Measurements from ENCODE around the gene CAMK1D. TPM values are rescaled to one million over a fixed set of nuclear protein-coding genes. Genes with fewer than 3 reads are reported as not detected.

Gene CAMK1D
- total and polyA plus RNA-seq, 2 of the 8 experiments (the other 6 are each of a cell fraction or from before 2014, with no cell fraction given): 3.5 to 10.6 TPM

DNA sequence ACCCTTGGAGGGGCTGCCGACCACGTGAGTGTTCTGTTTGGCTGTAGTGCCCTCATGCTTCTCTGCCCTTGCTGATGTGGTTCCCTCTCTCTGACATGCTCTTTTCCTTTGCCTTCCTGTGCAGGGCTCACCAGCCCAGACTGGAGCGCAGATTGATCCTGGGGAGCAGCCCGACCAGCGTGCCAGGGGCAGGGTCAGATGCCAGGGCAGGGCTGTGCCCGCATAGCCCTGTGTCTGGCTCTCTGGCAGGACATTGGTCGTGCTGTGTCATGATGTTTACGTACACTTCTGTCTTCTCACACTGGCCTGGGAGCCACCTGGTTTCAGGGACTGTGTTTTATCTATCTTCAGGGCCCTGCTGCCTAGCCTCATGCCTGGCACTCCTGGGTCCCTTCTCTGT lies 300.8 kb downstream of the CAMK1D start:
- no peak for FAIRE-seq
- no peak overlapping the region for H2AFZ ChIP-seq (ENCODE audit: low read length)
- TF ChIP-seq USF2 (IDR thresholded peaks at IDR 0.05; ENCODE audit: low read length) (no peak), SIRT6 (IDR thresholded peaks at IDR 0.05; ENCODE audit: low read length) (no peak), RNF2 (IDR thresholded peaks at IDR 0.05; ENCODE audit: borderline replicate concordance, low read depth, low read length, missing control alignments, poor library complexity, severe bottlenecking) (no peak), EP300 (IDR thresholded peaks at IDR 0.05; ENCODE audit: borderline replicate concordance in 1 of 2, low read depth in 2 of 2, low read length in 2 of 2) (no peak), JUN (IDR thresholded peaks at IDR 0.05; ENCODE audit: low read depth, low read length) (no peak), SP4 (IDR thresholded peaks at IDR 0.05; ENCODE audit: low read length) (no peak), YY1 (IDR thresholded peaks at IDR 0.05; ENCODE audit: low read depth, low read length) (no peak), HDAC6 (IDR thresholded peaks at IDR 0.05; ENCODE audit: low read depth, low read length) (no peak), CREB1 (IDR thresholded peaks at IDR 0.05) (no peak), RAD21 (IDR thresholded peaks at IDR 0.05 in 1 of 2, conservative IDR thresholded peaks at IDR 0.05 in 1 of 2; ENCODE audit: low read depth in 2 of 2, low read length in 2 of 2) (no peak), CEBPB (IDR thresholded peaks at IDR 0.05; ENCODE audit: low read depth, low read length) (no peak), SP1 (IDR thresholded peaks at IDR 0.05; ENCODE audit: low read depth, low read length) (no peak), SAP30 (IDR thresholded peaks at IDR 0.05; ENCODE audit: insufficient read depth, insufficient replicate concordance, low read length) (no peak), ASH2L (IDR thresholded peaks at IDR 0.05; ENCODE audit: low read length) (no peak)

More for the DNA sequence above, 300.8 kb downstream of the CAMK1D start:
- Histone ChIP-seq H3K18ac (ENCODE audit: extremely low read depth, low read length) (no peak overlapping the region), H3K36me3 (ENCODE audit: control insufficient read depth in 2 of 4, insufficient read depth in 4 of 4, low read length in 3 of 4) (no peaks in the 10 kb centered on the region), H3K56ac (replicated peaks; ENCODE audit: insufficient read length, low read depth, low read length) (no peak overlapping the region), H3K4ac (replicated peaks; ENCODE audit: insufficient read length, low read depth, low read length) (no peak overlapping the region), H4K20me1 (replicated peaks in 1 of 2; ENCODE audit: control insufficient read depth in 1 of 2, insufficient read depth in 2 of 2, low read length in 2 of 2) (peaks cover 0 to 3% of the 10 kb centered on the region in 2 experiments), H4K5ac (ENCODE audit: insufficient read length, low read depth, low read length) (no peak overlapping the region), H2BK12ac (ENCODE audit: low read depth, low read length) (no peak overlapping the region), H3K4me2 (ENCODE audit: insufficient read depth in 1 of 2, low read depth in 2 of 2, low read length in 2 of 2) (no peak overlapping the region), H3K79me2 (ENCODE audit: control insufficient read depth in 1 of 2, insufficient read depth in 2 of 2, low read length in 2 of 2) (no peaks in the 10 kb centered on the region), H3K23ac (ENCODE audit: insufficient read length) (no peak overlapping the region), H2BK120ac (replicated peaks; ENCODE audit: low read depth, low read length) (no peak overlapping the region), H4K91ac (replicated peaks; ENCODE audit: insufficient read length, low read length) (no peak overlapping the region), H3K9me3 (ENCODE audit: insufficient read depth in 2 of 2, low read depth in 1 of 2, low read length in 1 of 2) (no peaks in the 10 kb centered on the region), H3K27ac (ENCODE audit: low read depth, low read length) (no peak overlapping the region), H2BK5ac (ENCODE audit: low read depth, low read length) (no peak overlapping the region), H3K4me3 (ENCODE audit: extremely low read depth in 1 of 4, insufficient read depth in 2 of 4, low read depth in 3 of 4, low read length in 4 of 4) (no peak overlapping the region), H3K79me1 (ENCODE audit: low read depth, low read length) (no peaks in the 10 kb centered on the region), H3K23me2 (ENCODE audit: low read depth, low read length) (no peaks in the 10 kb centered on the region), H3K27me3 (replicated peaks in 1 of 4; ENCODE audit: control insufficient read depth in 3 of 4, extremely low read depth in 1 of 4, insufficient read depth in 3 of 4, low read length in 3 of 4) (no peaks in the 10 kb centered on the region), H2BK20ac (ENCODE audit: low read length) (no peak overlapping the region), H3K9ac (replicated peaks in 1 of 4; ENCODE audit: extremely low read depth in 1 of 4, low read depth in 3 of 4, low read length in 3 of 4) (no peak overlapping the region), H4K8ac (ENCODE audit: extremely low read depth, insufficient read depth, low read length) (no peak overlapping the region), H3K14ac (ENCODE audit: insufficient read length) (no peak overlapping the region), H2AK5ac (ENCODE audit: low read depth, low read length) (peak overlapping the region; percentile 72; the same call in 1 of the 2 replicates), H3K4me1 (replicated peaks in 1 of 4; ENCODE audit: control insufficient read depth in 3 of 4, insufficient read depth in 4 of 4, low read length in 3 of 4) (no peaks in the 10 kb centered on the region), H2BK15ac (ENCODE audit: low read length) (no peak overlapping the region)
- 89% methylated on average over 8 of the region's 8 CpGs; no CpG with 5 or more reads in 1 of the 2 experiments for WGBS, 2 experiments (ENCODE audit: extremely low coverage in 1 of 2, insufficient coverage in 1 of 2, insufficient read length in 1 of 2, insufficient replicate concordance in 2 of 2, low coverage in 1 of 2, low lambda C conversion rate in 2 of 2, missing lambda C conversion rate in 1 of 2)
- ChIA-PET POLR2A (ENCODE audit: partially characterized antibody) (no interaction called here), CTCF (ENCODE audit: partially characterized antibody) (no interaction called here)
- no peak for DNase-seq (ENCODE audit: low read depth in 1 of 2, low spot score in 2 of 2)

Data from H1 (cell line).